GM10266 (cell line): Measurements from ENCODE around the gene HOXA7.

Experiments used
- DNase-seq: peaks from one replicate; pipeline ENCODE4 v3.0.0; 2012; ENCODE audit errors: extremely low spot score
- TF ChIP-seq, protein P1 (sequence below): IDR thresholded peaks from 2 replicates; pipeline ENCODE4 v1.5.1; 2012; ENCODE audit warnings: mild to moderate bottlenecking, low read depth; ENCODE audit not compliant: control insufficient read depth, insufficient read depth; ENCODE audit errors: missing control alignments

HOXA7 gene

DNA sequence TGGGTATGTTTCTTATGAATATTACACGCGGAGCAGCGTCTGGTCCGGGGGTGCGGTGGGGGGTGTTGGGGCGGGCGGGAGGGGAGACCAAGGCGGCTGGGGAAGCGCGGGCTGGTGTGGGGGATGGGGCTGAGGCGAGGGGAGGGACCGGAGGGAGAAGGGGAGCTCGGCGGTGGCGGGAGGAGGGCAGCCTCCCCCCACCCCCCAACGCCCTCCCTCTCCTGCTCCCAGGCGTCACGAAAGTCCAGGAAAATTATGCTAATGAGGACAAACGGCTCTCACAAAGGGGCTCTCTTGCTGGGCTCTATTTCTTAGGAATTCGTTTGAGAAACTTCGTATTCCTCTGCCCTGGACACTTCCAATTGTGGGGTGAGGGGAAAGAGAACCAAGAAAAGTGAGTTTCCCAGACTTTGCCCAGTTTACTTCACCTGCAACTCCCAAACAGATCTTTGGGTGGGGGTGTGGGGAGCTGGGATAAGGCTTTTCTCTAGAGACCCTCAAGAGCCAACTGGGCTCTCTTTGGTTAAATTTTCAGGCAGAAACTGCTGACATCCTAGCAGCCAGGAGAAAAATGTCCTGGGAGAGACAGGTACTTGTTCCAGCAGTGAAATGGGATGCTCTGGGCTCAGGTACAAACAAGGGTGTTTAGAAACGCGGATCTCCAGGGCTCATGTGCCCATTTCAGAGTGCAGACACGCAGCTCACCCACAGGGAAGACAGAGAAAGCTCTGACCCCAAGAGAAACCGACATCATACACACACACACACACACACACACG, 42.3 kb downstream of the HOXA7 start:
- TF ChIP-seq, protein P1, sequence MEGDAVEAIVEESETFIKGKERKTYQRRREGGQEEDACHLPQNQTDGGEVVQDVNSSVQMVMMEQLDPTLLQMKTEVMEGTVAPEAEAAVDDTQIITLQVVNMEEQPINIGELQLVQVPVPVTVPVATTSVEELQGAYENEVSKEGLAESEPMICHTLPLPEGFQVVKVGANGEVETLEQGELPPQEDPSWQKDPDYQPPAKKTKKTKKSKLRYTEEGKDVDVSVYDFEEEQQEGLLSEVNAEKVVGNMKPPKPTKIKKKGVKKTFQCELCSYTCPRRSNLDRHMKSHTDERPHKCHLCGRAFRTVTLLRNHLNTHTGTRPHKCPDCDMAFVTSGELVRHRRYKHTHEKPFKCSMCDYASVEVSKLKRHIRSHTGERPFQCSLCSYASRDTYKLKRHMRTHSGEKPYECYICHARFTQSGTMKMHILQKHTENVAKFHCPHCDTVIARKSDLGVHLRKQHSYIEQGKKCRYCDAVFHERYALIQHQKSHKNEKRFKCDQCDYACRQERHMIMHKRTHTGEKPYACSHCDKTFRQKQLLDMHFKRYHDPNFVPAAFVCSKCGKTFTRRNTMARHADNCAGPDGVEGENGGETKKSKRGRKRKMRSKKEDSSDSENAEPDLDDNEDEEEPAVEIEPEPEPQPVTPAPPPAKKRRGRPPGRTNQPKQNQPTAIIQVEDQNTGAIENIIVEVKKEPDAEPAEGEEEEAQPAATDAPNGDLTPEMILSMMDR = no peak
- DNase-seq = no peak

DNA sequence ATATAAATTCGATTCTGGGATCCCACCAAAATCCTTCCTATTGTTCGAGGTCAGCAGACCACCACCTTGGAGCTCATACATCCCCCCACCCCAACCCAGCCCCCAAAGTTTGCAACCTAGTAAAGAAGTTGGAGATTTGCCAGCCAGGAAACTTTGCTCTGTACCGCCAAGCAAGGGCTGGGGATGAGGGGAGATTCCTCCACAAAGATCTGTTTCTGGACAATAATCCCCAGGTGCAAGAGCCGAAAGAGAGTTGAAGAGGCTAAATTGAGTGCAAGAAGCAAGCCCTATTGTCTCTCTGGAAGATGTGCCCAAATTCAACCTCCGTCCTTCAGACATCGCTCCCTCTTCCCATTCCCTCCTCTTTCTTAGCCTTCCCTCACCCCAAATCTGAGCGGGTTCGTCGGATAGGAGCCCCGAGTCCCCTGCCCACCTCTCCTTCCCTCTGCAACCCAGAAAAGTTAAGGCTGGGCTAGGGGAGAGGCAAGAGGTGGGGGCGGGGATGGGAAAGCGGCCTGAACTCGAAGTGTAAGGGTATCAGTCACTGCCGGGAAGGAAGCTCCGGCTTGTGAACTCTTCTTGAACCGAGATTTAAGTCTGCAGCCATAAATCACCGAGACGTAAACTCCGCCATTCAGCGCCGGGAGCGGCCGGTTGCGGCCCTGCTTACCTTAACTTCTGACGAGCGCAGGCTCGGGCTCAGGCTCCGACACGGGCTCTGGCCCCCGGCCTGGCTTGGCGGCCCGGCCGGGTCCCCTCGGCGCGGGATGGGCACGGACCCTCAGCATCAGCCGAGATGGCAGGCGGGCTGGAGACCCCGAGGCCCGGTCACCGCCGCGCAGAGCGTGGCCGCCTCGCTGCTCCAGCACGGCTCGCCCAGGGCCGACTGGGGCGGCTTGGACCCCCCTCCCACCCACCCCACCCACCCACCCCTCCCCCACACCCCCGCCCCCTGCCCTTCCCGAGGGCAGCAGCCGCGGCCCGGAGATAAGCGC, 43.2 kb downstream of the HOXA7 start:
- TF ChIP-seq, protein P1 = no peak
- DNase-seq = no peak

DNA sequence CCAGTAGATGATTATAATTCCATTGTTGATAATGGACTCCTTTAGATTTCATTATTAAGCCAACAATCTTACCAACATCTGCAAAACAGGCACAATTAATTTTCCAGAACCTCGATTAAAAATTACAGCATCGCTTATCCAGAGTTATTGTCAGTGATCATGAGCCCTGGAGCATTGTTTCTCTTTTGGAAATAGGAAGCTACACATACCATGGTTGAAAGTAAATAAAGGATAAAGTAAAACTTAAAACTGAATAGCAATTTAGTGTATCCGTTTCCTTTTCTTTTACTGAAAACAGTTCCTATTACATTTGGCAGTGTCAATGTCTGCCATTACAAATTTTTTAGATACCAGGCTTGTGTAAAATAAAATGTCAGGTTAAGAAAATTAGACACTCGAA, 44.1 kb downstream of the HOXA7 start:
- no peak for DNase-seq
- TF ChIP-seq, protein P1 = no peak

DNA sequence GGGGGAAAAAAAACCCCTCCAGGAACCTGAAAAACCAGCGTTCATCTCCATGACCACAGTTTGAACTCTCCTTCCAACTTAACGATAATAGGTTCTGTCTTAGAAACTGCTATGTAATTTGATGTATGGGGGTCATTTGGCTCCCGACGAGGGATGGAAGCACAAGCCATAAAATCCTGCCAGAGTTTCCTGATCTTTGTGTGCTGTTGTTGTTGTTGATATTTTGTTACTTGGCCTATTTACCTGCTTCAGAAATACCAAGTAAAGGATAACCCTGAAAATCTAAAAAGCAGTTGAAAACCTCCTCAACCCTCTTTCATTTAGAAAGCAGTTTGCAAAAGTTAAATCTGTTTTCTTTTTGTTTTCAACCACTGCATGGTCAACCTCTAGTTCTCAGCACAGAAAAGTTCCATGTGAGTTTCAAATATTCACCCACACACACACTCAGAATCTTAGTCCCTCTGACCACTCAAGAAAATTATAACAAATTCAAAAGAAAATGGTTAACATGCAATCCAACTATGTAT, 44.7 kb downstream of the HOXA7 start:
- TF ChIP-seq, protein P1 = no peak
- DNase-seq = no peak

DNA sequence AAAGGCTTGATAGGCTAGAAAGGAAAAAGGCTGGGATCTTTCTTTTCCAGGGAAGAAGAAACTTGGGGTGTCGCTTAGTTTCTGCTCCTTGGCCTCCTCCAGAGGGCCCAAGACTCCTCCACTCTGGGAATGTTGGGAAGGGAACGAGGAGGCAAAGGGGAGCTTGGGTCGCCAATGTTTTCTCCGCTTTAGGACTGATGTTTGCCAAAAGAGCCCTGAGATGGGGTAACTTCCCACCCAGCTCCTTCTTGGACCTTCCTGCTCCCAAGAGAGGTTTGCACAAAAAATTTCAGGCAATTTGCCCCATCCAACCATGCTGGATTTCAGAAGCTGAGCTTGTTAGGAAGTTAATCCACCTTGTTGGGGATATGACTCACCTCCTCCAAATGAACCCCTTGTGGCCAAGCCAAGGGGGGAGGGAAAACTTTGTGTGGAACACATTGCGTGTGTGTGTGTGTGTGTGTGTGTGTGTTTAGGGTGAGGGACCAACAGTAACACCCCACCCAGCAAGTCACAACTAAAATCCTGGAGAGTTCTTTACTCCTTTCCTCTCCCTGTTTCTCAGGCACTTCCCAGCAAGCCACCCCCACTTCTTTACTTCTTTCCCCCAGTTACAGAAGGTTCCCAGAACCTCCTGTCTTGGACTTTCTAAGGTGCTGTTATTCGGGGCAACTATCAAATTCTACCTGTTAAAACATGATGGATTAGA, 45.3 kb downstream of the HOXA7 start:
- TF ChIP-seq, protein P1 = no peak
- DNase-seq = no peak

DNA sequence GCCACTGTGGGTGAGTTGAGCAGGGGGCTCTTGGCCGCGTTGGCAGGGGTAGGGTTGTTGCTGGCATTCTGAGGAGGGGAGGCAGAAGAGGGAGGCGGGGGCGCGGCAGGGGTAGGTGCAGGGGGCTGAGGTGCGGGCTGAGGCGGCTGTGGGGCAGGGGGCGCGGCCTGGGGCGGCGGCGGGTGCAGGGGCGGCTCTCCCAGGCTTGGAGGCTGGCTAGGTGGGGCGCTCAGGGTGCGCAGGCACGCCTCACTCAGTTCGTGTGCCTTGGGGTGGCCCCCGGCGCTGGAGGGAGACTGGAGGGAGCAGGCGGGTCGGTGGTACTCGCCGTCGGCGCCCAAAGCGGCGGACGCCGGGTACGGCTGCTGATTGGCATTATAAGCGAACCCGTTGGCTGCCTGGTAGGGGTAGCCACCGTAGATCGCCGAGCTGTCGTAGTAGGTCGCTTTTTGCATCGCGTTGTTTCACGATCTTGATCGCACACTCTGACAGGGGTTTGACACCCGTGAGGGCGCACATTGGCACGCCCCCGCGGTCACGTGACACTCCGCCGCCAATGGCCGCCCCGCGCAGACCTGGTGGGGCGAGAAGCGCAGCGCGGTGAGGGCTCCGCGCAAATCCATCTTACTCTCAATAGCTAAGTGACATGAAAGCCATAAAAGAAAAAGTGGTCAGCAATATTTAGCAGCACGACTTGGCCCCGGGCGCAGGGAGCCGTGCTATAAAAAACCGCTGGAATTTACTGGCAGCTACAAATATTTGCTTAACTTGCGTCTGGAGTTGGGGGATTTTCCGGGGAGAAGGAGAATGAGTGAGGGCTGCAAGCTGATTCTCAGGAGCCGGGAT, 46.1 kb downstream of the HOXA7 start:
- no peak for DNase-seq

More for the DNA sequence above, 46.1 kb downstream of the HOXA7 start:
- TF ChIP-seq, protein P1 = no peak
